SW 1271 (cell line): Measurements from ENCODE around the gene SEC31A.
"Not testable (repeated sequence)": the region's sequence is repeated elsewhere in the genome, so short reads cannot be mapped to it uniquely, and the experiment has no call there.

ENCODE experiments used
- DNase-seq, 2 experiments: peaks; one replicate each; lab custom pipeline; 2025; lab: John Stamatoyannopoulos, UW

Gene SEC31A

GRCh38 chr4:82892467-82892802, 1.5 kb upstream of the SEC31A start:
- no peak for DNase-seq

- DNase-seq: no peak
Observed at GRCh38 chr4:82891707-82892466, 934 bp upstream of the SEC31A start.

- DNase-seq: peak in 1 of 2 experiments; percentile 50
Observed at GRCh38 chr4:82890528-82890900, 439 bp downstream of the SEC31A start.

GRCh38 chr4:82889287-82889686, 1.7 kb downstream of the SEC31A start:
- no peak for DNase-seq

- no peak for DNase-seq
Observed at GRCh38 chr4:82886147-82886942, 4.6 kb downstream of the SEC31A start.

GRCh38 chr4:82885410-82885809, 5.5 kb downstream of the SEC31A start:
- no peak for DNase-seq

- no peak for DNase-seq
Observed at GRCh38 chr4:82868572-82868971, 22.4 kb downstream of the SEC31A start.

- DNase-seq: no peak
Observed at GRCh38 chr4:82866706-82867385, 24.1 kb downstream of the SEC31A start.

GRCh38 chr4:82866033-82866432, 24.9 kb downstream of the SEC31A start:
- DNase-seq: not testable (repeated sequence)

GRCh38 chr4:82865592-82865991, 25.4 kb downstream of the SEC31A start:
- DNase-seq: peak; percentile 56 to 86

GRCh38 chr4:82864336-82864979, 26.5 kb downstream of the SEC31A start:
- no peak for DNase-seq

- no peak for DNase-seq
Observed at GRCh38 chr4:82861529-82861928, 29.4 kb downstream of the SEC31A start.

- DNase-seq: not testable (repeated sequence)
Observed at GRCh38 chr4:82860487-82860886, 30.5 kb downstream of the SEC31A start.

GRCh38 chr4:82852751-82853285, 38.1 kb downstream of the SEC31A start:
- DNase-seq: no peak

- peak in 1 of 2 experiments; percentile 16 for DNase-seq
Observed at GRCh38 chr4:82851885-82852750, 38.8 kb downstream of the SEC31A start.

GRCh38 chr4:82851318-82851717, 39.6 kb downstream of the SEC31A start:
- no peak for DNase-seq

- DNase-seq: no peak
Observed at GRCh38 chr4:82850684-82851083, 40.3 kb downstream of the SEC31A start.

GRCh38 chr4:82848706-82849105, 42.2 kb downstream of the SEC31A start:
- no peak for DNase-seq

- peak in 1 of 2 experiments; percentile 10 for DNase-seq
Observed at GRCh38 chr4:82842593-82842992, 48.4 kb downstream of the SEC31A start.

- no peak for DNase-seq
Observed at GRCh38 chr4:82839624-82840023, 51.3 kb downstream of the SEC31A start.

GRCh38 chr4:82833696-82834313, 57.1 kb downstream of the SEC31A start:
- DNase-seq: peak in 1 of 2 experiments; percentile 46
